ENCODE results near the gene CCK. TPM values are rescaled to one million over a fixed set of nuclear protein-coding genes. Genes with fewer than 3 reads are reported as not detected.

Gene CCK
- total RNA-seq, 4 donors from 2014 or later = not detected

DNA sequence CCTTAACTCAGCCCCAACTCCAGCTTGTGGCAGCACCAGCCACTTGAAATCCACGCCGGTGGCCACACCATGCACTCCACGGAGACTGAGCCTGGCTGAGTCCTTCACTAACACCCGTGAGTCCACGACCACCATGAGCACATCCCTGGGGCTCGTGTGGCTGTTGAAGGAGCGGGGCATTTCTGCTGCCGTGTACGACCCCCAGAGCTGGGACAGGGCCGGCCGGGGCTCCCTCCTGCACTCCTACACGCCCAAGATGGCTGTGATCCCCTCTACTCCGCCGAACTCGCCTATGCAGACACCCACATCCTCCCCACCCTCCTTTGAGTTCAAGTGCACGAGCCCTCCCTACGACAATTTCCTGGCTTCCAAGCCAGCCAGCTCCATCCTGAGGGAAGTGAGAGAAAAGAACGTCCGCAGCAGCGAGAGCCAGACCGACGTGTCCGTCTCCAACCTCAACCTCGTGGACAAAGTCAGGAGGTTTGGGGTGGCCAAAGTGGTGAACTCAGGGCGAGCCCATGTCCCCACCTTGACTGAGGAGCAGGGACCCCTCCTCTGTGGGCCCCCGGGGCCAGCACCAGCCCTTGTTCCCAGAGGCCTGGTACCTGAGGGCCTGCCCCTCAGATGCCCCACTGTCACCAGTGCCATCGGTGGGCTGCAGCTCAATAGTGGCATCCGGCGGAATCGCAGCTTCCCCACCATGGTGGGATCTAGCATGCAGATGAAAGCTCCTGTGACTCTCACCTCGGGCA, 42.9 kb downstream of the CCK start:
- intact Hi-C loops (cut with DNase I; ENCODE audit: low total_unique reads) = no loop called here
- Histone ChIP-seq H3K27me3 (no peaks in the 10 kb centered on the region), H3K9me3 (no peaks in the 10 kb centered on the region), H3K36me3 (no peaks in the 10 kb centered on the region), H3K4me3 (no peak overlapping the region), H3K27ac (no peak overlapping the region), H3K4me1 (no peaks in the 10 kb centered on the region)
- no peak for TF ChIP-seq POLR2A (IDR thresholded peaks at IDR 0.05)
- TF ChIP-seq, protein P1, sequence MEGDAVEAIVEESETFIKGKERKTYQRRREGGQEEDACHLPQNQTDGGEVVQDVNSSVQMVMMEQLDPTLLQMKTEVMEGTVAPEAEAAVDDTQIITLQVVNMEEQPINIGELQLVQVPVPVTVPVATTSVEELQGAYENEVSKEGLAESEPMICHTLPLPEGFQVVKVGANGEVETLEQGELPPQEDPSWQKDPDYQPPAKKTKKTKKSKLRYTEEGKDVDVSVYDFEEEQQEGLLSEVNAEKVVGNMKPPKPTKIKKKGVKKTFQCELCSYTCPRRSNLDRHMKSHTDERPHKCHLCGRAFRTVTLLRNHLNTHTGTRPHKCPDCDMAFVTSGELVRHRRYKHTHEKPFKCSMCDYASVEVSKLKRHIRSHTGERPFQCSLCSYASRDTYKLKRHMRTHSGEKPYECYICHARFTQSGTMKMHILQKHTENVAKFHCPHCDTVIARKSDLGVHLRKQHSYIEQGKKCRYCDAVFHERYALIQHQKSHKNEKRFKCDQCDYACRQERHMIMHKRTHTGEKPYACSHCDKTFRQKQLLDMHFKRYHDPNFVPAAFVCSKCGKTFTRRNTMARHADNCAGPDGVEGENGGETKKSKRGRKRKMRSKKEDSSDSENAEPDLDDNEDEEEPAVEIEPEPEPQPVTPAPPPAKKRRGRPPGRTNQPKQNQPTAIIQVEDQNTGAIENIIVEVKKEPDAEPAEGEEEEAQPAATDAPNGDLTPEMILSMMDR (IDR thresholded peaks at IDR 0.05) = no peak
- DNase-seq = no peak

GRCh38 chr3:42220436-42221121, 45.4 kb downstream of the CCK start:
- H3K9me3 ChIP-seq = no peaks in the 10 kb centered on the region
- TF ChIP-seq POLR2A (IDR thresholded peaks at IDR 0.05) = no peak
- TF ChIP-seq, protein P1 (IDR thresholded peaks at IDR 0.05) = no peak
- DNase-seq = no peak
- no peak overlapping the region for H3K27ac ChIP-seq
- H3K27me3 ChIP-seq = no peaks in the 10 kb centered on the region
- no peak overlapping the region for H3K4me3 ChIP-seq
- no peaks in the 10 kb centered on the region for H3K36me3 ChIP-seq
- H3K4me1 ChIP-seq = no peaks in the 10 kb centered on the region
- intact Hi-C loops (cut with DNase I; ENCODE audit: low total_unique reads) = no loop called here

DNA sequence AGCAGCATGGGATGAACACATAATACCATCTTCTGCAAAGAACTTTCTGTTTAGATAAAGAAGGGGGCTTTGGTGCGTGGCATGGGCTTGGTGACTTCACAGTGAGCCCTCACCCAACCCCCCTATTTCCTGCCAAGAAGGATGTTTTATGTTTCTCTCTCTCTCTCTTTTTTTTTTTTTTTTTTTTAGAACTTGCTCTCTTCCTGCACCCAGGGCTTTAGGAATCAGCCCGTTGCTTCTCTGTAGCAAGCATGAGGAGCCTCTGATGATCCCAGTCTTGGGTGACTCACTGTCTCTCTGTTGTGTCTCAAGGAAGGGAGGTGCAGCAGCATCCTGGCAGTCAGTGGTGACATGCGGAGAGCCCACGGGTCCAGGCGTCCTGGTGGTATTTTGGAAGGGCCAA, 49.1 kb downstream of the CCK start:
- DNase-seq = no peak
- Histone ChIP-seq H3K4me1 (no peaks in the 10 kb centered on the region), H3K9me3 (no peaks in the 10 kb centered on the region), H3K27ac (no peak overlapping the region), H3K27me3 (no peaks in the 10 kb centered on the region), H3K4me3 (no peak overlapping the region), H3K36me3 (no peaks in the 10 kb centered on the region)
- TF ChIP-seq POLR2A (IDR thresholded peaks at IDR 0.05) = no peak
- TF ChIP-seq, protein P1 (IDR thresholded peaks at IDR 0.05) = no peak
- intact Hi-C loops (cut with DNase I; ENCODE audit: low total_unique reads) = no loop called here

DNA sequence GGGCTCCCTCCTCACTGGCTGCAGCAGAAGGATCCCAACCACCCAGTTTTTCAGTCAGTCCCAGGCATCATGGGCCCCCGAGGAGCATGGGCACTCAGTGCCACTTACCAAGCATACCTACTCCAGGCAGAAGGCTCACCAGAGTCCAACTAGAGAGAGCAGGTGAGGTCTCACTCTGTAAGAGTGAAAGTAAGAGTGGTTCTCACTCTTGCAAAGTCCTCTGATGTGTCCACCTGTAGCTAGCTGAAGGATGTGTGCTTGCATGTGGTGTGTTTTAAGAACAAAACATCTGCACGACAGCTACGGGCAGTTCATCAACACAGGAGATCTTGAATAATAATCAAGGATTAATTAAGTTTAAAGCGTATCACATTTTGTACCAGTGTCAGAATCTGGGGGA, 49.7 kb downstream of the CCK start:
- no peak overlapping the region for H3K27ac ChIP-seq
- TF ChIP-seq, protein P1 (IDR thresholded peaks at IDR 0.05) = no peak
- TF ChIP-seq POLR2A (IDR thresholded peaks at IDR 0.05) = no peak

DNA sequence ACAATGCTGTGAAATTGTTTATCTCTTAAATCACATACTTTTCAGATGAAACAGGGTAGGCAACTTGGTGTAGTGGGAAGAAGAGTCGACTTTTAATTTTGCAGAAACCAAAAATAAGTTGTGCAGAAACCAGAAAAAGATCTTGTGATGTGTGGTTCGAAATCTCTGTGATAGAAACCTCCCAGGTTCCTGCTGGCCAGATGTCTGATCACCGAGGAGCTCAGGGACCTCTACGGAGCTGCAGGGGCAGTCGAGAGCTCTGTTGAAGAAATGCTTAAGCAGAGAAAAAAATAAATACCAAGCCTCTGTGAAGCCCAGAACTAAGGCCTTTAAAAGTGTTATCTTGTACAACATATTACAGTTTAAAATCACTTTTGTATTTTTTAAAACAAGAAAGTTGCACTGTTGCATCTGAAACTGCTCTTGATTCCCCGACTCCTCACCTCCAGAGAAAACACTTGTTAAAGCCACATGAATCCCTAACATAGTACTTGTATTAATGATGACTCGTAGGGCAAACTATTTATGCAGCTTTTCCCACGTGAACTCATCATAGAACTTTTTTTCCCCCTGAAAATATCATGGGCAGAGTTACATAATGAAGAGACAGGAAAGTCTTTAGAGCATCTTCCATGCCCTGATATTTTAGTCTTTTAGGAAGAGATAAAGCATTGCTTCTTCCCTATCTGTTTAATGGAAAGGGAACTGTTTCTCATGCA, 51.3 kb downstream of the CCK start:
- no peaks in the 10 kb centered on the region for H3K27me3 ChIP-seq
- no peak overlapping the region for H3K27ac ChIP-seq
- TF ChIP-seq, protein P1 (IDR thresholded peaks at IDR 0.05) = no peak
- TF ChIP-seq POLR2A (IDR thresholded peaks at IDR 0.05) = no peak
- no peaks in the 10 kb centered on the region for H3K9me3 ChIP-seq
- no peaks in the 10 kb centered on the region for H3K36me3 ChIP-seq
- H3K4me1 ChIP-seq = no peaks in the 10 kb centered on the region
- no peak overlapping the region for H3K4me3 ChIP-seq
- intact Hi-C loops (cut with DNase I; ENCODE audit: low total_unique reads) = no loop called here
- DNase-seq = no peak

More for the DNA sequence above, 49.7 kb downstream of the CCK start:
- H3K36me3 ChIP-seq = no peaks in the 10 kb centered on the region
- no peak for DNase-seq
- H3K27me3 ChIP-seq = no peaks in the 10 kb centered on the region
- no peak overlapping the region for H3K4me3 ChIP-seq
- H3K9me3 ChIP-seq = no peaks in the 10 kb centered on the region
- intact Hi-C loops (cut with DNase I; ENCODE audit: low total_unique reads) = no loop called here
- H3K4me1 ChIP-seq = no peaks in the 10 kb centered on the region
